HepG2 (cell line): ENCODE results near the gene CHST11. TPM values are rescaled to one million over a fixed set of nuclear protein-coding genes. Genes with fewer than 3 reads are reported as not detected.
"Not testable (repeated sequence)": the region's sequence is repeated elsewhere in the genome, so short reads cannot be mapped to it uniquely, and the experiment has no call there.

ENCODE experiments used
- ATAC-seq: fragments of 200-7000 bp; cut with Tn5 transposase; 3 replicates; pipeline ENCODE4 v1.9.1; 2020; ENCODE audit warnings: mild to moderate bottlenecking, moderate library complexity
- BruUV-seq: library from RNA; stranded (reverse); fragments of 400-500 nt; replicated peaks from 2 replicates; lab custom pipeline; 2021; lab: Mats Ljungman, UMichigan
- CTCF ChIA-PET: fragments of 300-600 bp; formaldehyde crosslinking; extraction: SDS; loops from one replicate; lab custom pipeline; 2021; ENCODE audit warnings: low total read pairs, inconsistent platforms, low intra/inter-chr PET ratio; lab: Yijun Ruan, JAX
- POLR2A ChIA-PET: fragments of 350-600 bp; sonication (Branson Sonifier 250); formaldehyde crosslinking; loops from one replicate; lab custom pipeline; 2020; ENCODE audit warnings: antibody characterized with exemption, inconsistent platforms; lab: Yijun Ruan, JAX
- DNase-seq: peaks from one replicate; pipeline ENCODE4 v3.0.0-alpha.2; 2015; ENCODE audit warnings: low spot score
- FAIRE-seq: peaks from 3 replicates; lab custom pipeline; 2011; peaks lifted over from hg19 to GRCh38; lab: Jason Lieb, UNC
- H2AFZ ChIP-seq: one replicate; pipeline ENCODE4 v1.6.1; 2011; ENCODE audit warnings: low read length, inconsistent platforms
- H3K27ac ChIP-seq: fragments of 300-600 bp; 3 replicates; pipeline ENCODE4 v1.8.0; 2011; ENCODE audit warnings: mixed run types, mild to moderate bottlenecking, mixed read lengths, low read length, inconsistent platforms; ENCODE audit not compliant: insufficient read depth; ENCODE audit errors: extremely low read length
- H3K27me3 ChIP-seq, 2 experiments: fragments of 200-600 bp in 1 of 2; 2 replicates in 1 of 2; 3 replicates in 1 of 2; pipeline versions ENCODE4 v1.6.0 to v1.8.0; 2011; ENCODE audit warnings: low read length in 2 of 2, mild to moderate bottlenecking in 2 of 2, moderate library complexity in 2 of 2, inconsistent platforms in 1 of 2; ENCODE audit not compliant: insufficient read depth in 2 of 2, control insufficient read depth in 1 of 2
- H3K36me3 ChIP-seq, 2 experiments: fragments of 200-600 bp in 1 of 2; replicated peaks in 1 of 2; 2 replicates in 1 of 2; 3 replicates in 1 of 2; pipeline versions ENCODE4 v1.5.1 to v1.8.0; 2011; ENCODE audit warnings: low read length in 2 of 2, inconsistent platforms in 1 of 2; ENCODE audit not compliant: insufficient read depth in 2 of 2, control insufficient read depth in 1 of 2
- H3K4me1 ChIP-seq: 2 replicates; pipeline ENCODE4 v1.5.1; 2012; ENCODE audit warnings: low read length, inconsistent platforms; ENCODE audit not compliant: insufficient read depth
- H3K4me2 ChIP-seq: 2 replicates; pipeline ENCODE4 v1.6.0; 2011; ENCODE audit warnings: low read depth, low read length, inconsistent platforms
- H3K4me3 ChIP-seq, 3 experiments: fragments of 200-600 bp in 1 of 3; sonication (generic), shearing (Covaris generic) in 1 of 3; replicated peaks in 1 of 3; 2 replicates each; pipeline ENCODE4 v1.5.1; 2011 to 2016; ENCODE audit warnings: low read length in 3 of 3, inconsistent platforms in 2 of 3, low read depth in 2 of 3, mild to moderate bottlenecking in 2 of 3, control low read depth in 1 of 3, mixed read lengths in 1 of 3; ENCODE audit not compliant: insufficient read depth in 1 of 3
- H3K79me2 ChIP-seq: one replicate; pipeline ENCODE4 v1.6.1; 2011; ENCODE audit warnings: low read length, inconsistent platforms; ENCODE audit not compliant: insufficient read depth
- H3K9ac ChIP-seq: 2 replicates; pipeline ENCODE4 v1.6.0; 2011; ENCODE audit warnings: mild to moderate bottlenecking, low read depth, low read length, inconsistent platforms; ENCODE audit not compliant: insufficient read depth
- H3K9me3 ChIP-seq: 2 replicates; pipeline ENCODE4 v1.5.1; 2012; ENCODE audit warnings: mild to moderate bottlenecking, low read length
- H4K20me1 ChIP-seq: 2 replicates; pipeline ENCODE4 v1.6.0; 2011; ENCODE audit warnings: inconsistent platforms, mild to moderate bottlenecking, low read length, moderate library complexity; ENCODE audit not compliant: insufficient read depth
- GTF3A ChIP-seq: sonication (generic); formaldehyde crosslinking; conservative IDR thresholded peaks from 2 replicates; pipeline ENCODE4 v1.4.0; 2020; ENCODE audit warnings: mild to moderate bottlenecking, missing genetic modification reagents
- KLF11 ChIP-seq: IDR thresholded peaks from 2 replicates; pipeline ENCODE4 v1.6.1; 2016; ENCODE audit warnings: missing compliant biosample characterization
- NFYB ChIP-seq: sonication (generic); formaldehyde crosslinking; IDR thresholded peaks from 2 replicates; pipeline ENCODE4 v1.4.0; 2020; ENCODE audit warnings: missing genetic modification reagents
- SMAD9 ChIP-seq: sonication (generic); formaldehyde crosslinking; IDR thresholded peaks from 2 replicates; pipeline ENCODE4 v1.5.1; 2020; ENCODE audit warnings: mild to moderate bottlenecking, missing genetic modification reagents
- SRF ChIP-seq: IDR thresholded peaks from 2 replicates; pipeline ENCODE4 v1.6.1; 2011; ENCODE audit warnings: mild to moderate bottlenecking, low read depth, low read length, moderate library complexity
- ZKSCAN8 ChIP-seq: IDR thresholded peaks from 2 replicates; pipeline ENCODE4 v1.6.1; 2016; ENCODE audit warnings: borderline replicate concordance, missing genetic modification reagents, missing compliant biosample characterization
- ZNF280D ChIP-seq: sonication (generic); formaldehyde crosslinking; IDR thresholded peaks from 2 replicates; pipeline ENCODE4 v1.5.1; 2020; ENCODE audit warnings: mild to moderate bottlenecking, missing genetic modification reagents
- ZNF44 ChIP-seq: sonication (generic); formaldehyde crosslinking; IDR thresholded peaks from 2 replicates; pipeline ENCODE4 v1.5.1; 2020; ENCODE audit warnings: mild to moderate bottlenecking, missing genetic modification reagents
- ZNF598 ChIP-seq: sonication (generic); formaldehyde crosslinking; IDR thresholded peaks from 2 replicates; pipeline ENCODE4 v1.5.1; 2020; ENCODE audit warnings: mild to moderate bottlenecking, missing genetic modification reagents, borderline replicate concordance
- ZNF781 ChIP-seq: sonication (generic); formaldehyde crosslinking; IDR thresholded peaks from 2 replicates; pipeline ENCODE4 v1.5.1; 2020; ENCODE audit warnings: borderline replicate concordance, mild to moderate bottlenecking, missing genetic modification reagents; ENCODE audit errors: not compliant biosample characterization
- WGBS: methylation state at CpG from one replicate; pipeline ENCODE4 v1.1.6; 2017; ENCODE audit warnings: low lambda C conversion rate; 5-methylcytosine and 5-hydroxymethylcytosine counted together
- in situ Hi-C: cut with HindIII; loops from 2 replicates; pipeline ENCODE4 v1.10.0; 2017; ENCODE audit warnings: low pct_unique_long_range_greater_than_20kb; ENCODE audit not compliant: extremely low pct_ligation_motif_present
- intact Hi-C: fragments of 100-400 bp; cut with micrococcal nuclease; formaldehyde crosslinking; loops from one replicate; pipeline ENCODE4 v1.10.0; 2022; ENCODE audit not compliant: unreplicated experiment
- polyA plus RNA-seq, 8 experiments: library from polyadenylated mRNA; depleted of rRNA in 3 of 8; stranded (reverse) in 7 of 8; unstranded in 1 of 8; fragments of >200 nt; fragmentation: Illumina TruSeq in 4 of 8; extraction: Trizol in 4 of 8; gene quantifications; 2 replicates each; pipeline versions ENCODE4 v1.2.1 to v1.2.3, GENCODE V29; 2011 to 2016; ENCODE audit warnings: low read depth in 4 of 8, missing spikeins in 1 of 8, mixed read lengths in 1 of 8; ENCODE audit not compliant: insufficient read depth in 1 of 8
- total RNA-seq, 5 experiments: library from RNA; depleted of rRNA; stranded (reverse); fragments of >200 nt; fragmentation: Illumina TruSeq; extraction: Trizol; gene quantifications; 2 replicates each; pipeline ENCODE4 v1.2.3, GENCODE V29; 2016; ENCODE audit warnings: low read depth in 1 of 5

Gene CHST11
- total and polyA plus RNA-seq, 2 of the 13 experiments (the other 11 are each of a cell fraction or from before 2014, with no cell fraction given): 0.15 TPM; not detected in 1

- Histone ChIP-seq H2AFZ (no peak overlapping the region), H3K36me3 (no peaks in the 10 kb centered on the region), H3K27ac (no peak overlapping the region), H3K4me1 (no peaks in the 10 kb centered on the region), H3K9me3 (no peaks in the 10 kb centered on the region), H3K79me2 (no peaks in the 10 kb centered on the region), H3K27me3 (peaks cover 2 to 23% of the 10 kb centered on the region in 2 experiments; a peak in 2 of 5 replicates), H4K20me1 (no peaks in the 10 kb centered on the region), H3K9ac (no peak overlapping the region), H3K4me2 (no peak overlapping the region), H3K4me3 (no peak overlapping the region)
- CTCF ChIA-PET: no interaction called here
- 31% methylated on average over 2 of the region's 2 CpGs for WGBS
- intact Hi-C loops: no loop called here
- FAIRE-seq (no peak), ATAC-seq (no peak; the same call in 2 of the 3 replicates), DNase-seq (no peak)
- no TSS peak for BruUV-seq
- in situ Hi-C loops: no loop called here
- POLR2A ChIA-PET: no interaction called here
- TF ChIP-seq KLF11 (CRISPR knock-in tag) (no peak), NFYB (CRISPR knock-in tag) (no peak), SMAD9 (CRISPR knock-in tag) (no peak), ZNF44 (no peak), ZNF781 (CRISPR knock-in tag) (no peak), GTF3A (CRISPR knock-in tag) (no peak), SRF (no peak), ZNF598 (no peak), ZNF280D (CRISPR knock-in tag) (no peak), ZKSCAN8 (no peak)
Measured at GRCh38 chr12:104743202-104743580, 286.4 kb downstream of the CHST11 start.

- H4K20me1 ChIP-seq, in situ Hi-C loops, FAIRE-seq, H3K4me1 ChIP-seq, H2AFZ ChIP-seq, POLR2A ChIA-PET, ATAC-seq, H3K9me3 ChIP-seq, CTCF ChIA-PET, H3K9ac ChIP-seq, intact Hi-C loops, DNase-seq, BruUV-seq, H3K27ac ChIP-seq, H3K79me2 ChIP-seq, H3K36me3 ChIP-seq, H3K4me2 ChIP-seq, H3K4me3 ChIP-seq: not testable (repeated sequence)
- H3K27me3 ChIP-seq: peaks cover 2 to 26% of the 10 kb centered on the region in 2 experiments; a peak in 2 of 5 replicates
- WGBS: 68% methylated on average over 6 of the region's 6 CpGs
Measured at GRCh38 chr12:104743753-104744548, 287.2 kb downstream of the CHST11 start.
